HuH-7 (cell line): ENCODE measurements around the gene EMC6.

Experiments
- DNase-seq: peaks from one replicate; pipeline ENCODE4 v3.0.0; 2011; ENCODE audit warnings: low spot score

EMC6 gene

GRCh38 chr17:3668279-3669084 is at the start of gene EMC6, which contains the start of gene TAX1BP3:
Gene EMC6 (plus strand): TSS chr17:3668812. CDS start chr17:3669147, 335 bp downstream.
Gene TAX1BP3 (minus strand): TSS chr17:3668578. CDS start chr17:3668526, 52 bp downstream.
- DNase-seq: peak; percentile 96

DNA sequence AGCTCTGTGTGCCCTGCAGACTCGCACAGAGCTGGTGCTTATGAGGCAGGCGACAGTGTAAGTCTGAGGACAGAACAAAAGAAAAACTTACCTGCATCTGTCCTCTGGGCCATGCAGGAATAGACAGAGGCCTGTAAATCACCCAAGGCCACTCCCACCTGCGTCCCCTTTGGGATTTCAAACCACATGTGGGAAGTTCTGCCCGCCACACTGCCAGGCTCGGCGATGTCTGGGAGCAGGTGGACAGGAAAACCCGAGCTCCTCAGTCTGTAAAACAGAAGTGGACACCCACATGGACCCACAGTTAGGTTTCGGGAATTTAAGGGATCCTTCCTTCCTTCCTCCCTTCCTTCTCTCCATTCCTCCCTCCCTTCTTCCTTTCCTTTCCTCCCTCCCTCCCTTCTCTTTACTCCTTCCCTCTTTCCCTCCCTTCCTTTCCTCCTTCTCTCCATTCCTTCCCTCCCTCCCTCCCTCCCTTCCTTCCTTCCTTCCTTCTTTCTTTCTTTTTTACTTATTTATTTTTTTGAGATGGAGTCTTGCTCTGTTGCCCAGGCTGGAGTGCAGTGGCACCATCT is 47.4 kb upstream of the EMC6 start:
- no peak for DNase-seq

GRCh38 chr17:3622977-3623594 is 45.5 kb upstream of the EMC6 start:
- DNase-seq: no peak

DNA sequence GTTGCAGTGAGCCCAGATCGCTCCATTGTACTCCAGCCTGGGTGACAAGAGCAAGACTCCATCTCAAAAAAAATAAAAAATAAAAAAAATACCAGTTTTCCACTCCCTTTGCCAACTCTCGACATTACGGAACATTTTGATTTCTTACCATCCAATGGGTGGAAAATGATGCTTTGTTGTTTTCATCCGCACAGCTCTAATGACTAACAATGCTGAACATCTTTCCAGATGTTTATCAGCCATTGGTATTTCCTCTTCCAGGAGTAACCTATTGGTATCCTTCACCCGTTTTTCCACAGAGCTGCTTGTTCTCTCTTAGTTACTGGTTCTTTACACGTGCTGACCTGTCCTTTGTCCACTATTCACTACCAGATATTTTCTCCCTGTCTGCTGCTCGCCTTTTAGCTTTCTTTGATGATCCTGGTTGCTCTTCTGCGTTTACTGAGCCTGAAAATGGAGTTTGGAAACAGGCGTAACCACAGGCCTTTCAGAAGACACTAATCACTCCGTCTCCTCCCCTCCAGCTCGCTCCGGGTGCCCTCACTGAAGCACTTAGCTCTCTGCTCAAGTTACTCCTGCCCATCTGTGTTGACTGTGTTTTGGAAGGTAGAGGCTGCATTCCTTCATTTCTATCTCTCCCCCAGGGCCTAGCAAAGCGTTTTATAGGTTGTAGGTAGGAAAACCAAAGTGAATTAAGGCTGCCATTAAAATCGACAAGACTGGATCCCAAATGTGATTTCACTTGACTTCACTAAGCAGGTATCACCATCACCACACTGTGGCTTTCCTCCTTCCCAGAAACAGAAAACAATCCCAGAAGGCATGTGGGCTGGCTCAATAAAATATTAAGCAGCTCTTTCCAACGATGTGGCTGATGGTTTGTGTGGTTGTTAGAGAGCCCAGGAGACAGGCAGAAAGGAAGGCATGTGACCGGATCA is 41.5 kb upstream of the EMC6 start:
- DNase-seq: no peak

DNA sequence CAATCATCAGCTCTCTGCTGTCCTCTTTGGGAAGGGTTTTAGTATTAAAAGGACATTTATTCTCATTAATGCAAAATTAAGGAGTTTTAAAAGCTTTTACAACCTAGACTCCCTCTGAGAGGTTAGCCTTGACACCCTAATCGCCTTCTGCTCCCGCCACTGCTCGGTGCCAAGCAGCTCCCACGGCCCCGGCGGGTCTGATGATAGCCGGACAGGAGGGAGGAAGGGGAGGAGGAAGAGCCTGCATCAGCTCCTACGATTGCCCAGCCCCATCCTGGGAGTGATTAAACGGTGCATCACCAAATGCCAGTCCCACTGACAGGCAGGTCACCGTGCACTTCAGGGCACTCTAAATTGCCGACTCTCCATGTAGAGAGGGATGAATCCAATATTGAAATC is 40.8 kb upstream of the EMC6 start:
- no peak for DNase-seq

DNA sequence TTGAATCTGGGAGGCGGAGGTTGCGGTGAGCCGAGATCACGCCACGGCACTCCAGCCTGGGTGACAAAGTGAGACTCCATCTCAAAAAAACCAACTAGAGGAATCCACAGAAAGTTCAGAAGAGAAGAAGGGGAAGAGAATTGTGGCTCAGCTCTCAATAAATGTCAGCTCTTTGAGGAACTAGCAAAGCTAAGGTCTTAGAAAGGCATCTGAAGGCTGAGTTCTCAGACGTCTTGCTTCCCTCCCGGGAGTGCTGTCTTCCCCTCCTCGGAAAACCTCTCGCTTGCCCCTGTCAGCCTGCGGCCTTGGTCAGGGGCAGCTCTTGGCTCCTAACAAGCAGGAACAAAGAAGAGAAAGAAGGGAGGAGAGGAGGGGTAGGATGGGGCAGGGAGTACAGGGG is 37.8 kb upstream of the EMC6 start:
- DNase-seq: no peak

DNA sequence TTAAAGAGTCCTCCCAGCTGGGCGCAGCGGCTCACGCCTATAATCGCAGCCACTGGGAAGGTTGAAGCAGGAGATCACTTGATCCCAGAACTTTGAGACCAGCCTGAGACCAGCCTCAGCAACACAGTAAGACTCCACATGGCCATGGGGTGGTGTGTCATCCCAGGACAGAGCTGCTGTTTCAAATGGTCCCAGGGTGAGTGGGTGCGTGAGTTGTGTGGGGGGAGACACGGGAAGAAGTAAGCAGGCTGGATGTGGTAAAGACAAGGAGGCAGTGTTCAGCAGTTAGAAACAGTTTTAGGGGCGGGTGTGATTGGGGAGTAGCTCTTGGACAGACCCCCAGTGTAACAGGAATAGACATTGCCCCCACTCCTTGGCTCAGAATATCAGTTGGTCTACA is 36.3 kb upstream of the EMC6 start:
- no peak for DNase-seq

DNA sequence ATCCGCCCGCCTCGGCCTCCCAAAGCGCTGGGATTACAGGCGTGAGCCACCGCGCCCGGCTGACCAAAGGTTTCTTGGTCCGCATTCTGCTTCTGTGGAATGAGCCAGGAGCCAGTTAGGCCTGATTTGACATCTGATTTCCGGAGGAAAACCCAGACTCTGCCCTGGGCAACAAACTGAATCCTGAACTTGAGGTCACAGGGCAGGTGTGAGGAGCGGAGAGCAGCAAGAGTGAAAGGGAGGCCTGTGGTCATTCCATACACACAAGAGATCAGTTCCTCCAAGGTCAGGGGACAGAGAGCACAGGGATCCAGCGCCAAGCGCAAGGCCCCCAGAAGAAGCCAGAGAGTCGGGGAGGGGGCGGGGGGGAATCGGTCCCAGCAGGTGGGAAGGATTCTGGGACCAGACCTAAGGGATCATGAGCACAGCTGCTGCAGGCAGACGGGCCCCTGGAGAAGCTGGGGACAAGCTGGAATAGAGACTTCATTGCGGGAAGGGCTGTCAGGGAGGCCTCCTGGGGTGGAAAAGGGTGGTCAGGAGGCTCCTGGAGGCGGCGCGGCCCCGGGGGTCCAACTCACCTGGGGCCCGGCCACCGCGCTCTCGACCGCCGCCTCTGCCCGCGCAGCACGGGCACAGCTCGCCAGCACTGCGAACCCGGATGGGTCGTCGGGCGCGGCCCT is 33.0 kb upstream of the EMC6 start:
- DNase-seq: no peak

DNA sequence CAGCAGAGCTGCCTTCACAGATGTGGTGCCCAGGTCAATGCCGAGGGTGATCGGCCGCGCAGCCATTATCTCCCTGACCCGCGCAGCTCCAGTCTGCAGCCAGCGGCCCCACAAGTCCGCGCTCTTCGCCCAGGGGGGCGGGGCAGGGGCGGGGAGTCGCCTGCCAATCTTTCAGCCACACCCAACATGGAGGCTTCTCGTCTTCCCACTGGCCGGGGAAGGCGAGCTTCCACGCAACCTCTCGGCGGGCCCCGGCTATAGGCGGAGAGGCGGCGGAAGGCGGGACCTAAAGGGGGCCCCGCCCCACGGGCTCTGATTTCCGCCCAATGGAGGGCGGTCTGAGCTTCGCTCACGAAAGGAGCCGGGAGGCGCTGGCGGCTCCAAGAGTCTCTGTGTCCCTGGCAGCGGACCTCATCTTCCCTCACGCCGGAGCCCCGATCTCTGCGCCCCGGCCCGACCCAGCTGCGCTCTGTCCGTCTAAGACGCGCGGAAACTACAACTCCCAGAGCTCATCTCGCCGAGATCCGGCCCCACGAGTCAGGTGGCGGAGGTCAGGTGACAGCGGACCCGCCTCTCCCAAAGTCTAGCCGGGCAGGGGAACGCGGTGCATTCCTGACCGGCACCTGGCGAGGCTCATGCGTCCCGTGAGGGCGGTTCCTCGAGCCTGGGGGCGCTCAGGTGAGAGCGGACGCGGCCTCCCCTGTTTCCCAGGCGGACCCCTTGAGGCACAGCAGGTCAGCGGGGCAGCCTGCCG is 32.3 kb upstream of the EMC6 start, which contains the start of the genes CTNS and SHPK:
Gene CTNS (plus strand): TSS at position 607 of the 754 bp plus-strand sequence. CDS start 3,447 bp downstream, outside the sequence.
Gene SHPK (minus strand): TSS at position 97 of the 754 bp plus-strand sequence. CDS start 31 bp downstream, at position 66.
- peak; percentile 94 for DNase-seq

DNA sequence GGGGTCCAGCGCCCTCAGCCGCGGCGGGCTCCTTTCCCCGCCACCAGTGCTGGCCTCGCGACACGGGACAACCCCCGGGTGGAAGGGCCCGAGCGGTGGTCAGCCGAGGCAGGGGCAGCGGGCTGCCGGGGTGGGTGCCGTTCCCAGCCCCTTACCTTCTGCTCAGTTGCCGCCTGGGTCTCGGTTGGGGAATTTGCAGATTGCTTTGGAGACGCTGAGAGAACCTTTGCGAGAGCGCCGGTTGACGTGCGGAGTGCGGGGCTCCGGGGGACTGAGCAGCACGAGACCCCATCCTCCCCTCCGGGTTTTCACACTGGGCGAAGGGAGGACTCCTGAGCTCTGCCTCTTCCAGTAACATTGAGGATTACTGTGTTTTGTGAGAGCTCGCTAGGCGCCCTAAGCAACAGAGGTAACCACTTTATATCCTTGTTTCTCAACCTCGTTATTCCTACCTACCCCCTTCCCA is 31.7 kb upstream of the EMC6 start:
- no peak for DNase-seq

GRCh38 chr17:3639981-3640596 is 28.5 kb upstream of the EMC6 start:
- no peak for DNase-seq

- no peak for DNase-seq
Observed at GRCh38 chr17:3641014-3641413, 27.6 kb upstream of the EMC6 start.

DNA sequence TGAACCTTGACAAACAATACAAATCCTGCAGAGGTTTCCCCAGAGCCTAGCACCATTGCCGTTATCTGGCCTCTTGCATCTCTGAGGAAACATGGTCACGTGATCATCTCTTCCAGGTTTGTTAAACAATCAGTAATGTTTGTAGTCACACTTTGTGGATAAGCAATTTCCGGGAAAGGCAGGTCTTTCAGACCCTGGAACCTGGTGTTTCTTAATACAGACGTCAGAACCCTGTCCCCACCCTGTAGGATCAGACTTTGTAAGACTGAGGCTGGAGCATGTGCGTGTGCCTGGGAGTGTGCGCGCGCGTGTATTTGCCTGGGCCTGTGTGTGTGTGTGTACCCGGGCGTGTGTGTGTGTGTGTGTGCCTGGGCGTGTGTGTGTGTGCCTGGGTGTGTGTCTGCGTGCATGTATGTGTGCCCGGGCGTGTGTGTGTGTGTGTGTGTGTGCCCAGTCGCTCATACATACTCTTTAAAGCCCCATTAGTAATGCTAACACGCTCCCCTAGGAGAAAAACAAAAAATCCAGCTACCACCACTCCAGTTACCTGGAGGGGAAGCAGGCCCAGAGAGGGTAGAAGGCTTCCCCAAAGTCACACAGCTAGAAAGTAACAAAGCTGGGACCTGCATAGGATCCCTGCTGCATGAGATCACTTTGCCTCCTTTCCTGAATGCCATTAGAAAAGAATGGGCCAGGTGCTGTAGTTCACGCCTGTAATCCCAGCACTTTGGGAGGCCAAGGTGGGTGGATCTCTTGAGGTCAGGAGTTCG is 26.7 kb upstream of the EMC6 start:
- no peak for DNase-seq

GRCh38 chr17:3643889-3644349 is 24.7 kb upstream of the EMC6 start:
- no peak for DNase-seq

DNA sequence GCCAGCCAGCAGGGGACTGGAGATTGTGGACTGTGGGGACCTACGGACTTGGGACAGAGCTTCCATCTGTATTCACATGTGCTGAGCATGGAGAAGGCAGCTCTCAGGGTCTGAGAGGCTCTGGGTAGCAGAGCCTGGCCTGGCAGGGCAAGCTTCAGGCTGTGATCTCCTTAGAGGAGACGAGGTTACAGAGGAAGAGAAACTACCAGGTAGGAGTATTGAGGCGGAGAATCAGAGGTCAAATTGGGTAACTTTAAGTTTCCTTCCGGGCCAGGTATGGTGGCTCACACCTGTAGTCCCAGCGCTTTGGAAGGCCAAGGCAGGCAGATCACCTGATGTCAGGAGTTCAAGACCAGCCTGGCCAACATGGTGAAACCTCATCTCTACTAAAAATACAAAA is 23.3 kb upstream of the EMC6 start:
- DNase-seq: no peak

DNA sequence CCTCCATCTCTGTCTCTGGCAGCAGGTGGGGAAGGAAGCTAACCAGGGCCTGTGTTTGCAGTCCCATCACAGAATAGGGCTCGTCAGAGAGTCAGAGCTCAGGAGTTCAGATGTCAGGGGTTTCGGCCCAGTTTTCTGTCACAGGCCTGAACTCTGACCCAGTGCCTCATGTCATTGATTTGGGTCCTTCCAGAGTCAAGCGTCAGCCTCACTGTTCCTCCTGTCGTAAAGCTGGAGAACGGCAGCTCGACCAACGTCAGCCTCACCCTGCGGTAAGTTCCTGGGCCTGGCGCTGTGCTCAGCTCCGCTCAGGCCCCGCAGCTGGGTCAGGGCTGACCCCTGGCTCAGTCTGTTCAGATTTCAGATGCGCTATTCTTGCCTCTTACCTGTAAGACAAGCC is 21.4 kb upstream of the EMC6 start:
- no peak for DNase-seq

- peak; percentile 68 for DNase-seq
Observed at GRCh38 chr17:3647769-3648555, 20.6 kb upstream of the EMC6 start.

GRCh38 chr17:3655766-3656165 is 12.8 kb upstream of the EMC6 start:
- DNase-seq: no peak
